HG03520 (cell line): Measurements from ENCODE around the gene ANXA5.

Experiments used
- ATAC-seq: cut with Tn5 transposase; IDR thresholded peaks from one replicate; pipeline ENCODE4 v1.9.1; 2021; ENCODE audit warnings: mild to moderate bottlenecking, moderate library complexity; ENCODE audit not compliant: unreplicated experiment

The ANXA5 gene

GRCh38 chr4:121712001-121712651 is 15.3 kb upstream of the ANXA5 start:
- no peak for ATAC-seq

- ATAC-seq = peak; percentile 87
Measured at GRCh38 chr4:121711263-121712000, 14.7 kb upstream of the ANXA5 start.

- ATAC-seq = no peak
Measured at GRCh38 chr4:121709766-121710405, 13.1 kb upstream of the ANXA5 start.

- ATAC-seq = no peak
Measured at GRCh38 chr4:121707344-121707743, 10.6 kb upstream of the ANXA5 start.

GRCh38 chr4:121706595-121707021 is 9.8 kb upstream of the ANXA5 start:
- no peak for ATAC-seq

GRCh38 chr4:121705521-121705920 is 8.7 kb upstream of the ANXA5 start:
- no peak for ATAC-seq

- no peak for ATAC-seq
Measured at GRCh38 chr4:121702136-121702535, 5.4 kb upstream of the ANXA5 start.

- ATAC-seq = no peak
Measured at GRCh38 chr4:121701263-121701662, 4.5 kb upstream of the ANXA5 start.

- no peak for ATAC-seq
Measured at GRCh38 chr4:121698236-121698671, 1.5 kb upstream of the ANXA5 start.

GRCh38 chr4:121697564-121697963 is 784 bp upstream of the ANXA5 start:
- ATAC-seq = peak; percentile 33

GRCh38 chr4:121696170-121696580 is 605 bp downstream of the ANXA5 start:
- peak; percentile 16 for ATAC-seq

- no peak for ATAC-seq
Measured at GRCh38 chr4:121693886-121694285, 2.9 kb downstream of the ANXA5 start.

- no peak for ATAC-seq
Measured at GRCh38 chr4:121693450-121693849, 3.3 kb downstream of the ANXA5 start.

- ATAC-seq = no peak
Measured at GRCh38 chr4:121692261-121692660, 4.5 kb downstream of the ANXA5 start.

- no peak for ATAC-seq
Measured at GRCh38 chr4:121690001-121690400, 6.8 kb downstream of the ANXA5 start.

GRCh38 chr4:121688701-121689100 is 8.1 kb downstream of the ANXA5 start:
- ATAC-seq = no peak

- no peak for ATAC-seq
Measured at GRCh38 chr4:121688261-121688660, 8.5 kb downstream of the ANXA5 start.

GRCh38 chr4:121686255-121686654 is 10.5 kb downstream of the ANXA5 start:
- ATAC-seq = no peak

- ATAC-seq = no peak
Measured at GRCh38 chr4:121685257-121685656, 11.5 kb downstream of the ANXA5 start.

- ATAC-seq = no peak
Measured at GRCh38 chr4:121684561-121684960, 12.2 kb downstream of the ANXA5 start.

- no peak for ATAC-seq
Measured at GRCh38 chr4:121684016-121684415, 12.8 kb downstream of the ANXA5 start.

- no peak for ATAC-seq
Measured at GRCh38 chr4:121680571-121680970, 16.2 kb downstream of the ANXA5 start.
